Activated naive CD4-positive, alpha-beta T cell treated with anti-CD3 and anti-CD28 coated beads, Interleukin-2, amount 50 U/mL, for 24 hours (primary cell): Measurements from ENCODE around the gene ADCY5.

Source experiments
- H3K27ac Mint-ChIP-seq: one replicate; pipeline ENCODE4 v1.8.0; 2021; ENCODE audit warnings: mild to moderate bottlenecking, mixed read lengths
- H3K27me3 Mint-ChIP-seq: one replicate; pipeline ENCODE4 v1.8.0; 2021; ENCODE audit warnings: mixed read lengths
- H3K36me3 Mint-ChIP-seq: one replicate; pipeline ENCODE4 v1.8.0; 2021; ENCODE audit warnings: mixed read lengths
- H3K4me1 Mint-ChIP-seq: one replicate; pipeline ENCODE4 v1.8.0; 2021; ENCODE audit warnings: mixed read lengths
- H3K4me3 Mint-ChIP-seq: one replicate; pipeline ENCODE4 v1.8.0; 2021; ENCODE audit warnings: mild to moderate bottlenecking, mixed read lengths
- H3K9me3 Mint-ChIP-seq: one replicate; pipeline ENCODE4 v1.8.0; 2021; ENCODE audit warnings: mixed read lengths

ADCY5 gene

DNA sequence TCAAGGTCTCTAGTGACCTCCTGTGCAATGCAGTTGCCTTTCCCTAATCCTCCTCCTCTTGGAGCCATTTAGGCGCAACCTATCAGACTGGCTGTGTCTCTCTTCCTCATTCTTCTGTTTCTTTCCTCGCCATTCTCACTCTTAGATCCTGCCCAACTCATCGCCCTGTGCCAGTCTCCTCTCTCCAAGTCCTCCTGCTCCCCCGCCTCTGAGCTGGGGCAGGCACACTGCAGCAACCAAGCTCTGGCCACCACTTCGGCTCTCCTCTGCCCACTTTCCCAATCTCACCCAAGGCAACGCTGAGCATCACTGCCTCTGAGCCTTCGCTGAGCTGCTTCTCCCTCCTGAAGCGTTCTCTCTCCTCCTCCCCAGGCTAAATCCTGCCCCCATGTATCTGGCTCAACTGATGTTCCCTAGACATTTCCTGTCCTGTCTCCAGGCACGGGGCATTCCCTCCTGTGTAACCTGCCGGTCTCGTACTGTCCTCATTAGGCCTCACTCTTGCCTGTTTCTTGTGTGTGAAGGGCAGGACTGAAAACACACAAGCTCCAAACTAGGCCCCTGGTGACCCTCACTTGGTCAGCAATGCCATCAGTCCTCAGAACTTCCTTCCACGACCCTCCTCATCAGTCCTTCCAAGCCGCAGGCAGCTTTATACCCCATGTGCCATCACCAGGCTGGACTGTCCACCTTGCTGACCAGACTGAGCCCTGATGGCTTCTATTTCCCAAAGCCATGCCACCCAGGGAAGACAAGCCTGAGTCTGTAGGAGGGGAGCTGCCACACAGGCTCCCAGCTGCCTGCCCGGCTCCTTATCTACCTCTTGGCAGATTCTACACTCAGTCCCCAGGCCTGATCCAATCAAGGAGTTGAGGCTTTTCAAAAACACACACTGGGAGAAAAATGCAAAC lies 161.6 kb downstream of the ADCY5 start:
- Mint-ChIP-seq H3K36me3 (no peaks in the 10 kb centered on the region), H3K27me3 (no peaks in the 10 kb centered on the region), H3K4me3 (no peak overlapping the region), H3K27ac (no peak overlapping the region), H3K9me3 (no peaks in the 10 kb centered on the region), H3K4me1 (no peaks in the 10 kb centered on the region)

DNA sequence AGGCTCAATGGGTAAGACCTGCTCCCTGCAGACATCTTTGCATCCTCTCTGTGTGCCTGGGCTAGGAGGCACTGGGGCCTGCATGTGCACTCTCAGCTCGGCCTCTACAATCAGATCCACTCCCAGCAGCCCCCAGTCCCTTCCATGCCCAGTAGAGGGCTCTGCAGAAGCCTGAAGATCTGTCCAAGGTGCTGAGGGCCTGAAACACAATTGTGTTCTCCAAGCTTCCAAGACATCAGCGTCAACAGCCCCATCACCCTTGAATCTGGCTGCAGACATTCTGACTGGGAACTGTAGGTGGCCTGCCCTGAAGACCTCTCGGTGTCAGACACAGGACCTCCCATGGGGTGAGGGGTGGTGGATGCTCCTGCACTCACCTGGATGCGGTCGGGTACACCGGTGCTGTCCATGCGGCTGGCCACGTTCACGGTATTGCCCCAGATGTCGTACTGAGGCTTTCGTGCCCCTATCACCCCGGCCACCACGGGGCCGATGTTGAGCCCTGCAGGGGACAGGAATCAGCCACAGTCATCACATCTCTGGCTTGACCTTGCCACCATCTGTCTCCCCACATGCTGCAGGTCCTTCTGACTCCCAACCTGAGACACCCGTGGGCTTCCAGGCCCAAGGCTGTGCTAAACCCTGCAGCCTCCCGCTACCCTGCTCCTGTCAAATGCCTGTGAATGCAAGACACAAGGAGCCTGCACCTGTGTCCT lies 162.4 kb downstream of the ADCY5 start:
- Mint-ChIP-seq H3K9me3 (no peaks in the 10 kb centered on the region), H3K4me1 (no peaks in the 10 kb centered on the region), H3K4me3 (no peak overlapping the region), H3K36me3 (no peaks in the 10 kb centered on the region), H3K27ac (no peak overlapping the region), H3K27me3 (no peaks in the 10 kb centered on the region)

DNA sequence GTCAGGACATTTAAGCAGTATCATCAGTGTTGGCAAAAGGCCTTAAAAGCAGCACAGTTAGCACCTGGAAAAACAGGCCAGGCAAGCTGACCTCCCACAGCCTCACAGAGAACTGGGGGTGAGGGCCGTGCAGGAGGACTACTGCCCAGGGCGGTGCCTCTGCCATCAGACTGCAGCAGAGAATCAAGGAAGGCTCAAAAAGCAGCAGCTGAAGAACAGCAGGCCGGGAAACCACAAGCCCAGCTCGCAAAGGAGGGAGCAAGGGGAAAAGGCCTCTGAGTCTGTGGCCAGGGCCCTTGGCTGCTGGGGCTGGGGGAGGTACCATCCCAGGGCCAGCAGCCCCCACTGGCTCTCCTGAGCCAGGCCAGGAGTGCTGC lies 163.0 kb downstream of the ADCY5 start:
- no peaks in the 10 kb centered on the region for H3K4me1 Mint-ChIP-seq
- no peak overlapping the region for H3K27ac Mint-ChIP-seq
- no peaks in the 10 kb centered on the region for H3K27me3 Mint-ChIP-seq
- no peaks in the 10 kb centered on the region for H3K9me3 Mint-ChIP-seq
- H3K36me3 Mint-ChIP-seq: no peaks in the 10 kb centered on the region
- no peak overlapping the region for H3K4me3 Mint-ChIP-seq

DNA sequence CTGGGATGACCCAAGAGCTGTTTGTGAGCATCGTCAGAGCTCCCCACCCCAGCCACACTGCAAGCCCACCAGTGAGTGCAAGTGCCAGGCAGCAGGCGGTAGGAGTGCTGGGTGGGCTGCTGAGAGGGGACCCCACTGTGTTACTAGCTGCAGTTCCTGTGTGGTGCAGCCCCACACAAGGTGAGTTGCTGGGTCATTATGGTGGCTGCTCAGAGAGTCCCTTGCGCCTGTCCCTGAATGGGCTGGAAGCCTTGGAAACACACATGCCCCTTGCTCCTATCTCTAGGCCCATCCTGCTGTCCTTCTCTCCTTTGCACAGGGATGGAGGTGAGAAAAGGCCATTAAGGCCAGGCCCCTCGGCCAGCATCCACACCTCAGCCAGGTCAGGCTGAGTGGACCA lies 163.4 kb downstream of the ADCY5 start:
- no peak overlapping the region for H3K27ac Mint-ChIP-seq
- H3K4me3 Mint-ChIP-seq: no peak overlapping the region
- H3K36me3 Mint-ChIP-seq: no peaks in the 10 kb centered on the region
- H3K4me1 Mint-ChIP-seq: no peaks in the 10 kb centered on the region
- H3K27me3 Mint-ChIP-seq: no peaks in the 10 kb centered on the region
- no peaks in the 10 kb centered on the region for H3K9me3 Mint-ChIP-seq

DNA sequence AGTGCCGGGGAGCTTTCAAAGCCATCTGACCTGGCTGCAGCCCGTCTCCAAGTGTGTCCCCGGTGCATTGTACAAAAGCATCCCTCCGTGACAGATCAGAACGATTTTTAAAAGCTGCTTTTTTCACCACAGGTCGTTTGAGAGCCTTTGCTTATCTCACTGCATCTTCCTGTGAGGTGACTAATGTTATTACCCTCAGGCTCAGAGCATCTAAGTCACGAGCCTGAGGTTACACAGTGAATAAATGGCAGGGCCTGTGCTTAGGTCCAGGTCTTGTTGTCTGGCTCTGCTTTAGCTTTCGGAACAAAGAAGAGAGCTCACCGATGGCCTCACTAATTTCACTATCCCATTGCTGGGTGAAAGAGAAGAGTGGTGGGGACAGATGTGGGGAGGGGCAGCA lies 163.8 kb downstream of the ADCY5 start:
- Mint-ChIP-seq H3K36me3 (no peaks in the 10 kb centered on the region), H3K4me1 (no peaks in the 10 kb centered on the region), H3K9me3 (no peaks in the 10 kb centered on the region), H3K4me3 (no peak overlapping the region), H3K27me3 (no peaks in the 10 kb centered on the region), H3K27ac (no peak overlapping the region)

DNA sequence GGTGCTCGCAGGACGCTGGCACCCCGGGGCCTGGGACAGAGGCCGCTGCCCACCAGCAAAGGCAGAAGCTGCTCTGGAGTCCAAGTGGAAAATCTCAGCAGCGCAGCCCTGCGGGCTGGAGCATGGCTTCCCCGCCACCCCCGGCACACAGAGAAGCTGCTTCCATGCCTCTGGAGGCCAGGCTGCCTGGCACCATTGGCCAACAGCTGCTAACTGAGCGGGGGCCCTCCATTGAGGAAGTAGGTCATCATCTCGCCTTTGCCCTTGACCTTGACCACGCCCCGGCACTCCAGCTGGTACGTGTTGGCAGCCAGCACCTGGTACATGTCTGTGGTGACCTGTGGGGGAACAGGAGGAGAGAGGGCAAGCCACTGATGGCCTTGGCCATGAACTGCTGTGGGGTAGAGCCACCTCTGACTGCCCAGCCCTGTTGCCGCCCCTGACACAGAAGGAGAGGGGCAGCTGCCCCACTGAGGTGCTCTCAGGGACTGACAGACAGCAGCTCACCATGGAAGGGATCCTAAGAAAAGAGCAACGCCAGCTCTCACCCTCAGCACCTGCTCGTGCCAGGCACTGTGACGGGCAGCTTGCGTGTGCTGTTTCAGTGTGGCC lies 164.4 kb downstream of the ADCY5 start:
- no peaks in the 10 kb centered on the region for H3K36me3 Mint-ChIP-seq
- no peaks in the 10 kb centered on the region for H3K4me1 Mint-ChIP-seq

DNA sequence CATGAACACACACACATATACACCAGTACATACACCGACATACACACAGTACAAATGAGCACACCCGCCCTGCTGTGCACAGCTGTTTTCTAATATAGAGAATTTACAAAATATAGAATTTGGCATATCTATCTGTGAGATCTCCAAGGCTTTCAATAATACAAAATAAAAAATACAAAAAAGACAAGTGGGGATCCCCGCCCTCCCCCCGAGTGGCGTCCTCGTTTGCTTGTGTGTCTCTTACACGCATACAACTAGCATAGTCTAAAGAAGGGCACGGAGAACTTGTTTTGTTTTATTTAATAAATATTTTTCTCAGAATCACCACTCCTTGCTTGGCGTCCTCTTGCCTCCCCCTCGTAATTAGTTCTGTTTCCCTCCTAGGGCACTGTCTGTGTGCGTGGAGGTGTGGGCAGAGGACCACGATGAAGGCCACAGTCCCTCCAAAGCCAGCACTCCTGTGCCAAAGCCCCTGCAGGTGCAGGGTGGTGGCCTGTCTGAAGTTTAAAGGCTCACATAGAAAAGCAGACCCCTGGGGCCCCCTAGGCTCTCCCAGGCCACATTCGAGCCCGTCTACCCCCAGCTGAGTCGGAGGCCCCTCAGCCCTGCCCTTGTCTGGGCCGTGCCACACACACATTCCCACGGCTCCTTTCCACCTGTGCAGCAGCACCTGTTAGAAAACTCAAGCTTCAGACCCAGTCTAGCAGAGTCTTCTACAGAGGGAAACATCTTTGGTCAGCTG lies 165.1 kb downstream of the ADCY5 start:
- H3K4me1 Mint-ChIP-seq: no peaks in the 10 kb centered on the region
- no peak overlapping the region for H3K4me3 Mint-ChIP-seq
- H3K9me3 Mint-ChIP-seq: no peaks in the 10 kb centered on the region
- H3K27me3 Mint-ChIP-seq: no peaks in the 10 kb centered on the region
- no peak overlapping the region for H3K27ac Mint-ChIP-seq
- no peaks in the 10 kb centered on the region for H3K36me3 Mint-ChIP-seq

More for the DNA sequence above, 164.4 kb downstream of the ADCY5 start:
- no peak overlapping the region for H3K27ac Mint-ChIP-seq
- no peak overlapping the region for H3K4me3 Mint-ChIP-seq
- H3K27me3 Mint-ChIP-seq: no peaks in the 10 kb centered on the region
- H3K9me3 Mint-ChIP-seq: no peaks in the 10 kb centered on the region

DNA sequence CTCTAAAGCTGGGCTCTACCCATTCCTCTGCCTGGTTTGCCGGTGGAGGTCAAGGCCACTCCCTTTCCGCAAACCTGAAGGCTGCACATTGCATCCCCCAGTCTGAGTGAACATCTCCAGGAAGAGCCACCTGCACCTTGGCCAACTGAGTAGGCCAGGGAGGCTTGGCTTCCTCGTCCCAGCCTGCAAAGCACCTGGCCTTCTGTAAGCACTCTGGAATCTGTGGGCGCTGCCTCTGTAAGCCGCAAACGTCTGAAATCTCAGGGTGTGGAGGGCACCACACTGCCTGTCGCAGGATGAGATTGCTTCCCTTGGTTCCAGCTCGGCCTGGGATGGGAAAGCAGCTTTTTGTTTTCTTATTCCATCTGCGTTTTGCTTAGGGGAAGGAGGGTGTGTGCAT lies 165.8 kb downstream of the ADCY5 start:
- H3K27me3 Mint-ChIP-seq: no peaks in the 10 kb centered on the region
- no peak overlapping the region for H3K27ac Mint-ChIP-seq
- H3K4me1 Mint-ChIP-seq: no peaks in the 10 kb centered on the region
- no peaks in the 10 kb centered on the region for H3K9me3 Mint-ChIP-seq
- H3K4me3 Mint-ChIP-seq: no peak overlapping the region
- H3K36me3 Mint-ChIP-seq: no peaks in the 10 kb centered on the region

DNA sequence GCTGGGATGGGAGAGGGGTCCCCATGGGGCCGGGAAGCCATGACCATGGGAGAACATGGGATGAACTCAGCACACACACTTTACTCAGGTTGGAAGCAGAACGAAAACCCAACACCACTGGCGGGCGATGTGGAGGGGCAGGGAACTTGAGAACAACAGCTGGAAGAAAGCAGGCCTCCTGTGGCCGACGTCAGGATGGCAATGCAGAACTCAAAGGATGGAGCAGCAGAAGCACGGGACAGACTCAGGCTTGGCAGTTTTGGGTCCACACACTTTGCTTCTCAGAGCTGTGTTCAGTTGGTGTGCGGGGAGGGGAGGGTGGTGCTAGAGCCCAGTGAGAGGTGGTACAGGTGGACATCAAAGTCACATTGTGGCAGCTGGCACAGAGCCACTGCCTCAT lies 166.4 kb downstream of the ADCY5 start:
- Mint-ChIP-seq H3K4me3 (no peak overlapping the region), H3K27me3 (no peaks in the 10 kb centered on the region), H3K36me3 (no peaks in the 10 kb centered on the region), H3K4me1 (no peaks in the 10 kb centered on the region), H3K9me3 (no peaks in the 10 kb centered on the region), H3K27ac (no peak overlapping the region)

DNA sequence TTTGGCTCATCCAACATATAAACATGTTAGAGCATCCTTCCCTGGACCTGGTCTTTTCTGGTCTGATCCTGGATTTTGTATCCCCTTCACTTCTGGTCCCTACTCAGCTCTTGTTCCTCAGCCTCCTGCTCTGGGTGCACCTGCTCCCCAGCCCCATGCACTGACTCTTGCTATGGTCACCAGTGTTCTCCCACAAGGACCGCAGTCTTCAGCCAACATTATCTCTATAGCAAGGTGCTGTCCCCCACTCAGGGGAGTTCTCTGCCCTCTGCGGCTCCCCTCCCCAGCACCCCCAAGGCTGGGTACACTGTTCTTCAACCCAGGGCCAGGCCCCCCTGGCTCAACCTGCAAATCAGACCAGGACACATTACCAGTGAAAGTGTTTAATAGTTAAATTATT lies 167.0 kb downstream of the ADCY5 start:
- Mint-ChIP-seq H3K36me3 (no peaks in the 10 kb centered on the region), H3K4me1 (no peaks in the 10 kb centered on the region), H3K27me3 (no peaks in the 10 kb centered on the region), H3K27ac (no peak overlapping the region), H3K9me3 (no peaks in the 10 kb centered on the region), H3K4me3 (no peak overlapping the region)

DNA sequence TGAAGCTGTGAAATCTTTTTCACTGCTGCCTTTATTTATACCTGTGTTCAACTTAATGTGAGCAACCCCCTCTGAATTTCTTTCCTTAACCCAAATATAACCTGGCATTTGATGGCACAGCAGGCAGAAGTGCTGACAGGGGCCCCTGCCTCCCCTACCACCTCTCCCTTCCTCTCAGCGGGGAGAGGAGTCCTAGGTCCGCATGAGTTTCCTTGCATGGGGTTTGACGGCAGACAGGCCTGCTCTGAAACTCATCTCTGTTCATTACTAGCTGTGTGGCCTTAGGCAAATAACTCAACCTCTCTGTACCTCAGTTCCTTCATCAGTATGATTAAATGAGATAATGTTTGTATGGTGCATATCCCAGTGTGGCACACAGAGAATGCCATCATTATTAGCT lies 167.5 kb downstream of the ADCY5 start:
- Mint-ChIP-seq H3K4me1 (no peaks in the 10 kb centered on the region), H3K27me3 (no peaks in the 10 kb centered on the region), H3K9me3 (no peaks in the 10 kb centered on the region), H3K36me3 (no peaks in the 10 kb centered on the region), H3K4me3 (no peak overlapping the region), H3K27ac (no peak overlapping the region)

DNA sequence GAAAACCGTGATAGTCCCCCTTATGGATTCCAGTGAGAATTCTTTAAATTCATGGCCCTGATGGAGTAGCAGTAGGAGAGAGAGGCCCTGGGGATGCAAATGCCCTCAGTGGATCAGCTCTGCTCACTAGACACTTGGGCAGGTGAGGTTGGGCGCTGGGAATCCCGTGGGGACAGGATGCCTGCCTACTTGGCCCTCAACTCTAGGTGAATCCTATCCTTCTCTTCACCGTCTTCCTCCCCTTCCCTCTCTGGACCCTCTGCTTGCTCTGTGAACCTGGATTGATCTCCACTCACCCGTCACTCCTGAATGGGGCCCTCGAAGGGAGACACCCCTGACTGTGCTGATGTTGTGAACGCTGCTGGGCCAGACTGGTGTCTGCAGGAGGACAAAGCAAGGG lies 169.8 kb downstream of the ADCY5 start:
- H3K4me3 Mint-ChIP-seq: no peak overlapping the region
- H3K27me3 Mint-ChIP-seq: no peaks in the 10 kb centered on the region
- no peaks in the 10 kb centered on the region for H3K9me3 Mint-ChIP-seq
- H3K36me3 Mint-ChIP-seq: no peaks in the 10 kb centered on the region
- H3K27ac Mint-ChIP-seq: no peak overlapping the region
- no peaks in the 10 kb centered on the region for H3K4me1 Mint-ChIP-seq

DNA sequence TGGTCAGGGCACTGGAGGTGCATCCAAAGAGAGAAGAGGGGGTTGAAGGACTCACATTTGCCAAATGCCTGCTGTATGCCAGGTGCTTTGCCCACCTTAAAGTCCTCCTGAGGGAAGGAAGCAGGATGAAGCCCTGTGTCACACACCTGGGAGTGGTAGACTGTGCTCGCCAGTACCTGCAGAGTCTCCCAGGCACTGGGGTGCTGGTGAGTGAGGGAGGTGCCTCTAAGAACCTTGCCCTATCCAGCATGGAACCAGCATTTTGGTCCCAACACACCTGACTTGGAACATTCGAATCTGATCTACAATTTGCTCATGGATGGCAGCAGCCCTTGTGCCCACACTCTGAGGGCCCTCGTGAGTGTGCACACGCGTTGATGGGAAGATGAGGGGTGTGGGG lies 170.4 kb downstream of the ADCY5 start:
- Mint-ChIP-seq H3K27ac (no peak overlapping the region), H3K9me3 (no peaks in the 10 kb centered on the region), H3K4me1 (no peaks in the 10 kb centered on the region), H3K4me3 (no peak overlapping the region), H3K27me3 (no peaks in the 10 kb centered on the region), H3K36me3 (no peaks in the 10 kb centered on the region)

DNA sequence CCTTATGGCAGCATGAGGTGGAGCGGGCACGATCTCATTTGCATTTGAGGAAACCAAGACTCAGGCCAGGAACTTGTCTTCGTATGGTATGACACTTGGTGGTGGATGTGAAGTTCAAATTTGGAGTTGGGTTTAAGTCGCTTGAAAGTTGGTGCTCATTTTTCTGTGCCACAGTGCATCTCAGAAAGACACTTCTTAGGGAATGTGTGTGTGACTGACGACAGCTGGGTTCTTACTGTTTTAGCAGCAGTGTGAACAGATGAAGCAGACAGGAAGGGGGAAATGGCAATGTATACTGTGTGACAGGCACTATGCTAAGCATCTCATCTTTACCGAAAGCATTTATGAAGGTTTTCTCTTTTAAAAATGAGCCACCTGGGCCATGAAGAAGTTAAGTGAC lies 171.8 kb downstream of the ADCY5 start:
- no peaks in the 10 kb centered on the region for H3K27me3 Mint-ChIP-seq
- H3K36me3 Mint-ChIP-seq: peaks cover 2% of the 10 kb centered on the region
- no peaks in the 10 kb centered on the region for H3K4me1 Mint-ChIP-seq
- no peak overlapping the region for H3K4me3 Mint-ChIP-seq
- no peak overlapping the region for H3K27ac Mint-ChIP-seq
- no peaks in the 10 kb centered on the region for H3K9me3 Mint-ChIP-seq

DNA sequence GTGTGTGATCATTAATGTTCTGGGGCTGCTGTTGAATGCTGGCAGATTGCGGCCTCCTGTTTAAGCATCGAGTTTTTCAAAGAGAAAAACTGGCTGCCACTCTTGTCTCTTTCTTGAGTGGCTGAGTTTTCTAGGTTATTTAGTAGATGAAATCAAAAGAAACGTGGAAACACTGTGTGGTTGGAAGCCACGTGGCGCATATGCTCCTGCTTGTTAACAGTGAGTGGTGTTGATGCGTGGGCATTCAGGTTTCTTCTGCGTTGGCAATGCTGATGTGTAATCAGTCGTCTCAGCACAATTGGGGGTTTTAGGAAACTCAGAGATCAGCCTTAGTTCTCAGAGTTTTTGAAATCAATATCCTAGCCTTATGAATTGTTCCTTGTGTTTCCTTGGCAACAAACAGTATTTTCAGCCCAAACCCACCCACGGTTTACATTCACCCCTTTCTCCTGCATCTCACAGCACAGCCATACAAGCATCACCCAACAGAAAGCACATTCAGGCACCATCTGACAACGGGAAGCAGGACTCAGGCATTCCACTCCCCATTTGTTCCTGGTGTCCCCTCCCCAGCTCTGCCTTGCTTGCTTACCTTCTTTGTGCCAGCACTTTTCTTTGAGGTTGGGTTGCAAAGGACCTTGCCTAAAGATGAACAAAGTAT lies 172.4 kb downstream of the ADCY5 start:
- Mint-ChIP-seq H3K4me3 (no peak overlapping the region), H3K27me3 (no peaks in the 10 kb centered on the region), H3K4me1 (no peaks in the 10 kb centered on the region), H3K9me3 (no peaks in the 10 kb centered on the region), H3K27ac (no peak overlapping the region), H3K36me3 (peaks cover 2% of the 10 kb centered on the region)
